T-helper 17 cell (primary cell): ENCODE results near the gene KCNMA1. TPM values are rescaled to one million over a fixed set of nuclear protein-coding genes. Genes with fewer than 3 reads are reported as not detected.

Experiments
- ATAC-seq: fragments of 150-1000 bp; cut with Tn5 transposase; 2 replicates; pipeline ENCODE4 v1.10.0; 2021; ENCODE audit warnings: mild to moderate bottlenecking, moderate library complexity
- DNase-seq, 3 donors: peaks; one replicate each; pipeline versions ENCODE4 v3.0.0 to v3.0.0-alpha.2; 2020 to 2021
- H3K9me3 ChIP-seq: one replicate; pipeline ENCODE4 v1.7.0; 2013; ENCODE audit warnings: low read length, mild to moderate bottlenecking; ENCODE audit not compliant: control insufficient read depth, poor library complexity, severe bottlenecking
- H3K27ac Mint-ChIP-seq: one replicate; pipeline ENCODE4 v1.8.0; 2022; ENCODE audit warnings: mild to moderate bottlenecking, moderate library complexity, mixed read lengths
- H3K27me3 Mint-ChIP-seq: one replicate; pipeline ENCODE4 v1.8.0; 2022; ENCODE audit warnings: mixed read lengths
- H3K36me3 Mint-ChIP-seq: one replicate; pipeline ENCODE4 v1.8.0; 2022; ENCODE audit warnings: low read depth, mixed read lengths
- H3K4me1 Mint-ChIP-seq: one replicate; pipeline ENCODE4 v1.8.0; 2022; ENCODE audit warnings: mild to moderate bottlenecking, mixed read lengths
- H3K4me3 Mint-ChIP-seq: one replicate; pipeline ENCODE4 v1.8.0; 2022; ENCODE audit warnings: mild to moderate bottlenecking, moderate library complexity, mixed read lengths
- total RNA-seq, 4 donors: library from RNA in 2 of 4; stranded (reverse) in 2 of 4; gene quantifications; one replicate each; pipeline ENCODE4 v1.2.3 and lab custom pipeline; 2022 to 2026

Gene KCNMA1
- total RNA-seq, 2 donors from 2014 or later: 0.27 TPM; not detected in 1

GRCh38 chr10:77120666-77121376 lies 516.8 kb downstream of the KCNMA1 start:
- Mint-ChIP-seq H3K27me3 (peaks cover 63% of the 10 kb centered on the region), H3K4me1 (peaks cover 4% of the 10 kb centered on the region), H3K4me3 (no peak overlapping the region), H3K27ac (no peak overlapping the region), H3K36me3 (no peaks in the 10 kb centered on the region)
- H3K9me3 ChIP-seq: no peaks in the 10 kb centered on the region
- DNase-seq: no peak
- ATAC-seq: no peak

GRCh38 chr10:77120012-77120411 lies 517.6 kb downstream of the KCNMA1 start:
- no peaks in the 10 kb centered on the region for H3K36me3 Mint-ChIP-seq

GRCh38 chr10:77118603-77119282 lies 518.9 kb downstream of the KCNMA1 start:
- ATAC-seq (no peak), DNase-seq (no peak)
- Mint-ChIP-seq H3K27me3 (peaks cover 62% of the 10 kb centered on the region), H3K4me3 (no peak overlapping the region), H3K4me1 (peaks cover 4% of the 10 kb centered on the region), H3K36me3 (no peaks in the 10 kb centered on the region), H3K27ac (no peak overlapping the region)
- H3K9me3 ChIP-seq: no peaks in the 10 kb centered on the region

More at GRCh38 chr10:77120012-77120411, 517.6 kb downstream of the KCNMA1 start:
- H3K27ac Mint-ChIP-seq: no peak overlapping the region
- H3K27me3 Mint-ChIP-seq: peaks cover 58% of the 10 kb centered on the region
- ATAC-seq (no peak), DNase-seq (no peak)
- H3K4me3 Mint-ChIP-seq: no peak overlapping the region
- peaks cover 4% of the 10 kb centered on the region for H3K4me1 Mint-ChIP-seq
- H3K9me3 ChIP-seq: no peaks in the 10 kb centered on the region

GRCh38 chr10:77117501-77117900 lies 520.1 kb downstream of the KCNMA1 start:
- ATAC-seq (no peak), DNase-seq (no peak)
- H3K9me3 ChIP-seq: no peaks in the 10 kb centered on the region
- Mint-ChIP-seq H3K4me1 (peaks cover 4% of the 10 kb centered on the region), H3K4me3 (no peak overlapping the region), H3K27ac (no peak overlapping the region), H3K27me3 (peaks cover 62% of the 10 kb centered on the region), H3K36me3 (no peaks in the 10 kb centered on the region)

GRCh38 chr10:77116904-77117303 lies 520.7 kb downstream of the KCNMA1 start:
- Mint-ChIP-seq H3K36me3 (no peaks in the 10 kb centered on the region), H3K27me3 (peaks cover 62% of the 10 kb centered on the region), H3K27ac (no peak overlapping the region), H3K4me3 (no peak overlapping the region), H3K4me1 (peaks cover 4% of the 10 kb centered on the region)
- DNase-seq (no peak), ATAC-seq (no peak)
- H3K9me3 ChIP-seq: no peaks in the 10 kb centered on the region

GRCh38 chr10:77114181-77114821 lies 523.3 kb downstream of the KCNMA1 start:
- no peak overlapping the region for H3K27ac Mint-ChIP-seq
- H3K36me3 Mint-ChIP-seq: no peaks in the 10 kb centered on the region
- peaks cover 4% of the 10 kb centered on the region for H3K4me1 Mint-ChIP-seq
- ATAC-seq (no peak), DNase-seq (no peak)
- H3K27me3 Mint-ChIP-seq: peaks cover 40% of the 10 kb centered on the region
- H3K9me3 ChIP-seq: no peaks in the 10 kb centered on the region
- H3K4me3 Mint-ChIP-seq: no peak overlapping the region

- Mint-ChIP-seq H3K27ac (no peak overlapping the region), H3K36me3 (no peaks in the 10 kb centered on the region), H3K27me3 (peaks cover 21% of the 10 kb centered on the region), H3K4me3 (no peak overlapping the region), H3K4me1 (peaks cover 2% of the 10 kb centered on the region)
- ATAC-seq (no peak), DNase-seq (no peak)
- H3K9me3 ChIP-seq: no peaks in the 10 kb centered on the region
Measured at GRCh38 chr10:77111611-77112550, 525.7 kb downstream of the KCNMA1 start.

- DNase-seq (no peak), ATAC-seq (no peak)
- no peak overlapping the region for H3K4me3 Mint-ChIP-seq
- H3K27me3 Mint-ChIP-seq: peaks cover 17% of the 10 kb centered on the region
- H3K27ac Mint-ChIP-seq: no peak overlapping the region
- peaks cover 4% of the 10 kb centered on the region for H3K4me1 Mint-ChIP-seq
- peaks cover 2% of the 10 kb centered on the region for H3K36me3 Mint-ChIP-seq
- H3K9me3 ChIP-seq: no peaks in the 10 kb centered on the region
Measured at GRCh38 chr10:77110757-77111156, 526.9 kb downstream of the KCNMA1 start.

GRCh38 chr10:77109351-77109994 lies 528.1 kb downstream of the KCNMA1 start:
- no peak overlapping the region for H3K4me3 Mint-ChIP-seq
- no peak for DNase-seq
- no peaks in the 10 kb centered on the region for H3K9me3 ChIP-seq
- peaks cover 12% of the 10 kb centered on the region for H3K27me3 Mint-ChIP-seq
- peaks cover 2% of the 10 kb centered on the region for H3K36me3 Mint-ChIP-seq
- H3K4me1 Mint-ChIP-seq: peaks cover 4% of the 10 kb centered on the region
- no peak overlapping the region for H3K27ac Mint-ChIP-seq
- no peak for ATAC-seq

- H3K4me1 Mint-ChIP-seq: peaks cover 4% of the 10 kb centered on the region
- peaks cover 2% of the 10 kb centered on the region for H3K36me3 Mint-ChIP-seq
- H3K9me3 ChIP-seq: no peaks in the 10 kb centered on the region
- no peak overlapping the region for H3K4me3 Mint-ChIP-seq
- ATAC-seq: no peak
- no peak overlapping the region for H3K27ac Mint-ChIP-seq
- H3K27me3 Mint-ChIP-seq: peaks cover 14% of the 10 kb centered on the region
- no peak for DNase-seq
Measured at GRCh38 chr10:77106676-77107075, 530.9 kb downstream of the KCNMA1 start.

- no peak for DNase-seq
- H3K27ac Mint-ChIP-seq: no peak overlapping the region
- no peak overlapping the region for H3K4me3 Mint-ChIP-seq
- peaks cover 22% of the 10 kb centered on the region for H3K27me3 Mint-ChIP-seq
- H3K4me1 Mint-ChIP-seq: peaks cover 4% of the 10 kb centered on the region
- peaks cover 2% of the 10 kb centered on the region for H3K36me3 Mint-ChIP-seq
- H3K9me3 ChIP-seq: no peaks in the 10 kb centered on the region
- no peak for ATAC-seq
Measured at GRCh38 chr10:77105761-77106221, 531.8 kb downstream of the KCNMA1 start.

- no peak overlapping the region for H3K4me3 Mint-ChIP-seq
- no peak for ATAC-seq
Measured at GRCh38 chr10:77104459-77104980, 533.1 kb downstream of the KCNMA1 start.

More at GRCh38 chr10:77104459-77104980, 533.1 kb downstream of the KCNMA1 start:
- DNase-seq: no peak
- peaks cover 2% of the 10 kb centered on the region for H3K36me3 Mint-ChIP-seq
- H3K27me3 Mint-ChIP-seq: peaks cover 32% of the 10 kb centered on the region
- H3K9me3 ChIP-seq: no peaks in the 10 kb centered on the region
- H3K4me1 Mint-ChIP-seq: peaks cover 4% of the 10 kb centered on the region
- H3K27ac Mint-ChIP-seq: no peak overlapping the region
